ENCODE results near the gene SLC46A1.

DNA sequence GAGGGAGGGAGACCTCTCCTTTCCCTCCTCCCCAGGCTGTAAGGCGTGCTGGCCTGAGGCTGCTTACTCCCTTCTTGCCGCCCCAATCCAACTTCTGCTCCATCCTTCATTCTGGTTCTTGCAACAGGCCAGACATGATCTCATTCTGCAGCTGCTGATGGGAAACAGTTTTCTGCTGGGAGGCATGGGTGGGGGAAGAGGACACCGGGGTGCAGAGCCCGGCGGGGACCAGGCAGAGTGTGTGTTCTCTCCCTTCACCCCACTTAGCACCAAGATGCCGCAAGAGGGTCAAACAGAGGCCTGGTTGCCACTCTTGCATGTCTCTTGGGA lies 33.1 kb downstream of the SLC46A1 start:
- TF ChIP-seq, protein P1, sequence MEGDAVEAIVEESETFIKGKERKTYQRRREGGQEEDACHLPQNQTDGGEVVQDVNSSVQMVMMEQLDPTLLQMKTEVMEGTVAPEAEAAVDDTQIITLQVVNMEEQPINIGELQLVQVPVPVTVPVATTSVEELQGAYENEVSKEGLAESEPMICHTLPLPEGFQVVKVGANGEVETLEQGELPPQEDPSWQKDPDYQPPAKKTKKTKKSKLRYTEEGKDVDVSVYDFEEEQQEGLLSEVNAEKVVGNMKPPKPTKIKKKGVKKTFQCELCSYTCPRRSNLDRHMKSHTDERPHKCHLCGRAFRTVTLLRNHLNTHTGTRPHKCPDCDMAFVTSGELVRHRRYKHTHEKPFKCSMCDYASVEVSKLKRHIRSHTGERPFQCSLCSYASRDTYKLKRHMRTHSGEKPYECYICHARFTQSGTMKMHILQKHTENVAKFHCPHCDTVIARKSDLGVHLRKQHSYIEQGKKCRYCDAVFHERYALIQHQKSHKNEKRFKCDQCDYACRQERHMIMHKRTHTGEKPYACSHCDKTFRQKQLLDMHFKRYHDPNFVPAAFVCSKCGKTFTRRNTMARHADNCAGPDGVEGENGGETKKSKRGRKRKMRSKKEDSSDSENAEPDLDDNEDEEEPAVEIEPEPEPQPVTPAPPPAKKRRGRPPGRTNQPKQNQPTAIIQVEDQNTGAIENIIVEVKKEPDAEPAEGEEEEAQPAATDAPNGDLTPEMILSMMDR (conservative IDR thresholded peaks at IDR 0.05; ENCODE audit: low read length), result no peak
- TF ChIP-seq EZH2phosphoT487 (IDR thresholded peaks at IDR 0.05; ENCODE audit: borderline replicate concordance), result no peak
